Heart left ventricle (tissue), 16 donors: Measurements from ENCODE around the gene RABEP1. TPM values are rescaled to one million over a fixed set of nuclear protein-coding genes. Genes with fewer than 3 reads are reported as not detected.

Experiments
- ATAC-seq, 4 donors: fragments of 200-7000 bp; cut with Tn5 transposase; one replicate each; pipeline ENCODE4 v1.9.1; 2020 to 2022; ENCODE audit warnings: moderate library complexity in 4 of 4, mild to moderate bottlenecking in 3 of 4, moderate number of reproducible peaks in 1 of 4
- DNase-seq, 5 donors: peaks; one replicate each; pipeline ENCODE4 v3.0.0-alpha.2; 2020
- H3K27ac ChIP-seq, 12 donors: fragments of 200-600 bp; sonication (generic) in 4 of 12; one replicate each; pipeline versions ENCODE4 v1.5.0 to v1.8.0; 2016 to 2022; ENCODE audit warnings: mild to moderate bottlenecking in 2 of 12
- H3K27me3 ChIP-seq, 9 donors: fragments of 200-600 bp; sonication (generic) in 2 of 9; one replicate each; pipeline versions ENCODE4 v1.5.1 to v1.8.0; 2016 to 2022; ENCODE audit warnings: mild to moderate bottlenecking in 3 of 9
- H3K36me3 ChIP-seq, 9 donors: fragments of 200-600 bp; sonication (generic) in 2 of 9; one replicate each; pipeline versions ENCODE4 v1.5.0 to v1.8.0; 2018 to 2022; ENCODE audit warnings: mild to moderate bottlenecking in 2 of 9
- H3K4me1 ChIP-seq, 12 donors: fragments of 200-600 bp; sonication (generic) in 4 of 12; one replicate each; pipeline versions ENCODE4 v1.5.0 to v1.8.0; 2016 to 2022; ENCODE audit warnings: mild to moderate bottlenecking in 3 of 12
- H3K4me3 ChIP-seq, 12 donors: fragments of 200-600 bp; sonication (generic) in 4 of 12; one replicate each; pipeline versions ENCODE4 v1.5.0 to v1.8.0; 2017 to 2022; ENCODE audit warnings: mild to moderate bottlenecking in 9 of 12, moderate library complexity in 4 of 12
- H3K9me3 ChIP-seq, 12 donors: fragments of 200-600 bp; sonication (generic) in 4 of 12; one replicate each; pipeline versions ENCODE4 v1.5.0 to v1.8.0; 2016 to 2022; ENCODE audit warnings: mild to moderate bottlenecking in 1 of 12
- CTCF ChIP-seq, 12 donors: fragments of 200-600 bp; sonication (generic) in 4 of 12; IDR thresholded peaks; one replicate each; pipeline versions ENCODE4 v1.5.0 to v1.8.0; 2018 to 2022; ENCODE audit warnings: antibody characterized with exemption in 12 of 12, mild to moderate bottlenecking in 5 of 12
- POLR2A ChIP-seq, 2 donors: fragments of 450-650 bp; IDR thresholded peaks; one replicate each; pipeline ENCODE4 v1.6.1; 2017; ENCODE audit warnings: antibody characterized with exemption in 2 of 2, mild to moderate bottlenecking in 2 of 2, moderate library complexity in 2 of 2
- WGBS, 4 donors: extraction: QIAGEN DNeasy Blood & Tissue Kit in 2 of 4; methylation state at CpG; one replicate each; pipeline versions ENCODE4 v1.1.5 to v1.1.7; 2013 to 2018; 5-methylcytosine and 5-hydroxymethylcytosine counted together
- intact Hi-C, 10 donors: fragments of 100-400 bp; cut with DNase I; formaldehyde crosslinking; loops; one replicate each; pipeline versions ENCODE4 v1.11.1 to v1.14.2; 2022
- polyA plus RNA-seq, 2 donors: library from polyadenylated mRNA; stranded (reverse); fragments of 200-250 nt; gene quantifications; one replicate each; pipeline ENCODE4 v1.2.3, GENCODE V29; 2013
- total RNA-seq, 9 donors: library from RNA; depleted of rRNA in 2 of 9; stranded (reverse); fragments of >200 nt in 2 of 9; fragmentation: NEBNext Ultra II Directional in 3 of 9; extraction: Animal tissue kit (Norgen Biotek cat#: 25700) in 3 of 9; gene quantifications; one replicate each; pipeline versions ENCODE4 v1.1.0 to v1.2.4, GENCODE V29; 2016 to 2023
- donor health status: ischemic (EF 13 %, LVEDD 7.1; RV severe dilation, severe dysfunction).
- donor health status: healthy with polysubstance abuse.
- donor health status: DM: no; HTN: yes; CAD: no.
- donor health status: DM: no; HTN: no; CAD: no.
- donor health status: ischemic (EF 25% LVEDD 6.9; RV normal size, moderate dysfunction).
- donor health status: ischemic (EF 25% LVEDD 5.7; RV mildly dilated, moderate dysfunction).
- donor health status: healthy.
- donor health status: DM: yes; HTN: yes; CAD: no.
- donor health status: ischemic (EF 35%, LVEDD 5.7; RV mildly dilated, moderate dysfunction).
- donor health status: nonischemic (EF 11% LVEDD 7.7; RV severe dilation, severe dysfunction).
- donor health status: DM: yes; HTN: yes; CAD: no.
- donor health status: PGD.
- donor health status: ischemic (EF 29% LVEDD 5.4; RV normal size, mild dysfunction).
- donor health status: nonischemic (EF 23%, LVEDD 6.1; RV moderate dilation, normal function).

Gene RABEP1
- total and polyA plus RNA-seq, 11 donors = 23.5 to 70.4 (median 52.0) TPM

- no peaks in the 10 kb centered on the region for H3K27me3 ChIP-seq
- H3K9me3 ChIP-seq = no peaks in the 10 kb centered on the region
- DNase-seq (no peak), ATAC-seq (peak in 2 of 4 donors; percentile 50 to 66)
- TF ChIP-seq POLR2A (IDR thresholded peaks at IDR 0.05) (no peak), CTCF (IDR thresholded peaks at IDR 0.05) (no peak)
- no peak overlapping the region for H3K4me3 ChIP-seq
- H3K27ac ChIP-seq = no peak overlapping the region
- peaks cover 0 to 92% (median 79%) of the 10 kb centered on the region in 9 donors for H3K36me3 ChIP-seq
- 78 to 89% (median 80%) methylated on average over 4 of the region's 4 CpGs for WGBS, 4 donors
- peaks cover 5 to 29% (median 16%) of the 10 kb centered on the region in 12 donors for H3K4me1 ChIP-seq
- intact Hi-C loops = no loop called here
These were observed 131.6 kb downstream of the RABEP1 start for GRCh38 chr17:5413682-5414081.

- Histone ChIP-seq H3K4me1 (peaks cover 5 to 46% (median 27%) of the 10 kb centered on the region in 12 donors), H3K9me3 (no peaks in the 10 kb centered on the region), H3K27ac (no peak overlapping the region), H3K4me3 (no peak overlapping the region), H3K36me3 (peaks cover 0 to 68% (median 57%) of the 10 kb centered on the region in 9 donors), H3K27me3 (no peaks in the 10 kb centered on the region)
- intact Hi-C loops = no loop called here
- WGBS, 4 donors = 91 to 96% (median 93%) methylated on average over 2 of the region's 2 CpGs
- DNase-seq = no peak
- TF ChIP-seq POLR2A (IDR thresholded peaks at IDR 0.05) (no peak), CTCF (IDR thresholded peaks at IDR 0.05) (no peak)
- no peak for ATAC-seq
These were observed 134.8 kb downstream of the RABEP1 start for GRCh38 chr17:5416901-5417300.

- intact Hi-C loops = no loop called here
- Histone ChIP-seq H3K4me1 (peaks cover 5 to 45% (median 28%) of the 10 kb centered on the region in 12 donors), H3K4me3 (peak overlapping the region; percentile 63 to 94 (median 78)), H3K27ac (peak overlapping the region; percentile 4 to 87 (median 82)), H3K9me3 (no peaks in the 10 kb centered on the region), H3K27me3 (no peaks in the 10 kb centered on the region), H3K36me3 (peaks cover 0 to 68% (median 57%) of the 10 kb centered on the region in 9 donors)
- peak in 2 of 5 donors; percentile 21 to 58 for DNase-seq
- 0 to 1% (median 0%) methylated on average over 26 of the region's 26 CpGs for WGBS, 4 donors
- TF ChIP-seq POLR2A (IDR thresholded peaks at IDR 0.05) = no peak
- TF ChIP-seq CTCF (IDR thresholded peaks at IDR 0.05) = no peak
- ATAC-seq = peak in 3 of 4 donors; percentile 0 to 6 (median 1)
These were observed 136.8 kb downstream of the RABEP1 start for GRCh38 chr17:5418858-5419355.

- TF ChIP-seq CTCF (IDR thresholded peaks at IDR 0.05) (no peak), POLR2A (IDR thresholded peaks at IDR 0.05) (peak in 1 of 2 donors; percentile 70)
- Histone ChIP-seq H3K27ac (peak within 1 kb of the TSS; percentile 56 to 87 (median 82)), H3K4me3 (peak within 1 kb of the TSS; percentile 63 to 94 (median 78)), H3K9me3 (no peaks in the 10 kb centered on the region), H3K27me3 (no peaks in the 10 kb centered on the region), H3K4me1 (peaks cover 5 to 39% (median 28%) of the 10 kb centered on the region in 12 donors), H3K36me3 (peaks cover 0 to 68% (median 57%) of the 10 kb centered on the region in 9 donors)
- intact Hi-C loops = no loop called here
- peak; percentile 98 to 99 (median 98) for ATAC-seq
- DNase-seq = peak; percentile 94 to 98 (median 97)
- 0 to 1% (median 0%) methylated on average over 23 to 49 of the region's 49 CpGs for WGBS, 4 donors
These were observed 137.4 kb downstream of the RABEP1 start, which contains the start of gene NUP88 for GRCh38 chr17:5419356-5419958. Gene NUP88, minus strand, starts transcription at chr17:5419662. Its CDS starts 12 bp downstream, at chr17:5419650.
